GM12878 (cell line): ENCODE data around the gene OLA1. TPM values are rescaled to one million over a fixed set of nuclear protein-coding genes. Genes with fewer than 3 reads are reported as not detected.

Source experiments
- ATAC-seq: fragments of 200-7000 bp; cut with Tn5 transposase; 3 replicates; pipeline ENCODE4 v1.9.1; 2020; ENCODE audit warnings: mild to moderate bottlenecking, moderate library complexity
- BruUV-seq: library from RNA; stranded (reverse); fragments of 400-500 nt; replicated peaks from 2 replicates; lab custom pipeline; 2021; lab: Mats Ljungman, UMichigan
- CTCF ChIA-PET: fragments of 300-600 bp; sonication (Branson Sonifier 250); formaldehyde crosslinking; extraction: SDS; loops from one replicate; lab custom pipeline; 2021; ENCODE audit warnings: inconsistent platforms; lab: Yijun Ruan, JAX
- POLR2A ChIA-PET: fragments of 350-600 bp; formaldehyde crosslinking; extraction: SDS; loops from one replicate; lab custom pipeline; 2021; ENCODE audit warnings: inconsistent platforms; lab: Charles Lee
- RAD21 ChIA-PET: fragments of 300-600 bp; sonication (Branson Sonifier 250); formaldehyde crosslinking; loops from one replicate; lab custom pipeline; 2023; ENCODE audit warnings: antibody characterized with exemption; ENCODE audit not compliant: unreplicated experiment; lab: Charles Lee
- SMC1A ChIA-PET: fragments of 300-600 bp; sonication (Branson Sonifier 250); formaldehyde crosslinking; loops from one replicate; lab custom pipeline; 2023; ENCODE audit not compliant: unreplicated experiment, uncharacterized antibody; lab: Charles Lee
- DNase-seq: peaks from one replicate; pipeline ENCODE4 v3.0.0-alpha.2; 2011; ENCODE audit warnings: low read depth, low spot score
- FAIRE-seq: peaks from 3 replicates; lab custom pipeline; 2011; peaks lifted over from hg19 to GRCh38; lab: Jason Lieb, UNC
- H2AFZ ChIP-seq: 2 replicates; pipeline ENCODE4 v1.6.0; 2011; ENCODE audit warnings: low read depth, low read length, control low read depth; ENCODE audit not compliant: control insufficient read depth
- H3K27ac ChIP-seq: 2 replicates; pipeline ENCODE4 v1.5.1; 2011; ENCODE audit warnings: control low read depth; ENCODE audit not compliant: control insufficient read depth, insufficient read depth
- H3K27me3 ChIP-seq, 2 experiments: replicated peaks in 1 of 2; 2 replicates each; pipeline versions ENCODE4 v1.6.0 to v1.6.1; 2011; ENCODE audit warnings: low read length in 1 of 2; ENCODE audit not compliant: control insufficient read depth in 2 of 2, insufficient read depth in 2 of 2
- H3K36me3 ChIP-seq, 2 experiments: 2 replicates each; pipeline ENCODE4 v1.5.1; 2011; ENCODE audit warnings: low read length in 1 of 2; ENCODE audit not compliant: control insufficient read depth in 2 of 2, insufficient read depth in 2 of 2
- H3K4me1 ChIP-seq: 2 replicates; pipeline ENCODE4 v1.6.1; 2011; ENCODE audit warnings: mild to moderate bottlenecking, low read length, moderate library complexity, mixed read lengths; ENCODE audit not compliant: control insufficient read depth, insufficient read depth
- H3K4me2 ChIP-seq: 2 replicates; pipeline ENCODE4 v1.6.0; 2011; ENCODE audit warnings: control low read depth; ENCODE audit not compliant: control insufficient read depth, insufficient read depth
- H3K4me3 ChIP-seq: fragments of 200-600 bp; sonication (generic); 2 replicates; pipeline ENCODE4 v1.5.1; 2016
- H3K79me2 ChIP-seq: 2 replicates; pipeline ENCODE4 v1.6.0; 2011; ENCODE audit warnings: low read length; ENCODE audit not compliant: control insufficient read depth, insufficient read depth
- H3K9ac ChIP-seq: 2 replicates; pipeline ENCODE4 v1.8.0; 2011; ENCODE audit warnings: low read length, control low read depth, mixed read lengths; ENCODE audit not compliant: control insufficient read depth, insufficient read depth
- H3K9me3 ChIP-seq: replicated peaks from 3 replicates; pipeline ENCODE4 v1.5.1; 2011; ENCODE audit warnings: mild to moderate bottlenecking, low read length; ENCODE audit not compliant: control insufficient read depth, insufficient read depth
- H4K20me1 ChIP-seq: 2 replicates; pipeline ENCODE4 v1.6.0; 2011; ENCODE audit not compliant: control insufficient read depth, insufficient read depth
- CTCF ChIP-seq, 3 experiments: IDR thresholded peaks in 2 of 3; conservative IDR thresholded peaks in 1 of 3; 2 replicates each; pipeline ENCODE4 v1.5.1; 2011; ENCODE audit warnings: low read depth in 3 of 3, low read length in 3 of 3, mild to moderate bottlenecking in 3 of 3, control low read depth in 2 of 3, moderate library complexity in 2 of 3, inconsistent platforms in 1 of 3, mixed read lengths in 1 of 3; ENCODE audit not compliant: control insufficient read depth in 2 of 3, insufficient read depth in 1 of 3; ENCODE audit errors: extremely low read depth in 1 of 3
- NR2F1 ChIP-seq: fragments of 450-650 bp; conservative IDR thresholded peaks from 2 replicates; pipeline ENCODE4 v1.6.1; 2017; ENCODE audit warnings: mild to moderate bottlenecking
- SP1 ChIP-seq: IDR thresholded peaks from one replicate; pipeline ENCODE4 v1.6.1; 2011; ENCODE audit warnings: low read depth, low read length
- WGBS: methylation state at CpG from one replicate; pipeline ENCODE4 v1.1.6; 2016; ENCODE audit warnings: low lambda C conversion rate; ENCODE audit not compliant: insufficient replicate concordance, insufficient coverage; ENCODE audit errors: missing lambda C conversion rate; 5-methylcytosine and 5-hydroxymethylcytosine counted together
- in situ Hi-C: fragments of 300-500 bp; cut with MboI; formaldehyde crosslinking; loops from 9 replicates; pipeline ENCODE4 v1.14.3; 2018; ENCODE audit warnings: mixed read lengths
- intact Hi-C: fragments of 100-400 bp; cut with micrococcal nuclease; formaldehyde crosslinking; loops from one replicate; pipeline ENCODE4 v1.14.2; 2022; ENCODE audit not compliant: unreplicated experiment
- polyA plus RNA-seq, 11 experiments: library from polyadenylated mRNA; depleted of rRNA in 4 of 11; unstranded in 6 of 11; stranded (reverse) in 5 of 11; fragments of >200 nt; fragmentation: Nextera tagmentation in 4 of 11; fragmentation: Illumina TruSeq in 1 of 11; extraction: Ambion mirVana in 4 of 11; extraction: Trizol in 1 of 11; gene quantifications; 1 replicate in 1 of 11; 2 replicates in 10 of 11; pipeline versions ENCODE4 v1.2.1 to v1.2.3, GENCODE V29; 2011 to 2016; ENCODE audit warnings: inconsistent platforms in 2 of 11, missing spikeins in 2 of 11, low read depth in 1 of 11
- total RNA-seq, 4 experiments: library from RNA; depleted of rRNA in 3 of 4; stranded (reverse); fragments of >200 nt in 3 of 4; fragmentation: Illumina TruSeq in 1 of 4; extraction: Trizol in 1 of 4; gene quantifications; 2 replicates each; pipeline versions ENCODE4 v1.2.1 to v1.2.3, GENCODE V29; 2013 to 2021

OLA1 gene
- total and polyA plus RNA-seq, 10 of the 15 experiments (the other 5 are each of a cell fraction or from before 2014, with no cell fraction given): 107 to 238 (median 142) TPM

DNA sequence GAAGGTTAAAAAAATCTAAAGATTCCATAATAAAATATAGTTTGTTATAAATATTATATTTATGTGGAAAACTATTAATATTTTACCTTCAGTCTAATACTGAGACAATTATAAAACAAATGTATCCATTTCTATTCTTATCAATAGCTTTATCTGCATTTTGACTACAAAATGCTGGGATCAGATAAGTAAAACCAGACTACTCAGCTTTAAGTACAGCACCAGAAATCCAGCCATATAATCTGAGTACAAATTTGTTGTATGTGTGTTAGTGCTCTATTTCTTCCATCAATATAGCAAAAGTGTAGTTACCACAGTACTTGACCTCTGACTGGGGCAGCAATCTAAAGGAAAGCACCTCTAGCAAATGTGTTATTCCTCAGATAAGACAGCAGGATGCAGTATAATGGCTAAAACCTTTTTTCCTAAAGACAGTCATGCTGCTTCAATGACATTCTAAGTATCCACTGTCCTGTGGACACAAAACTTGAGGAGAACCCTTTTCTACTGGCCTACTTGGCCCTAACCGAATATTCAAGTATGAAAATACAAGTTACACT is 68.1 kb downstream of the OLA1 start:
- DNase-seq: no peak
- Histone ChIP-seq H4K20me1 (no peaks in the 10 kb centered on the region), H3K27ac (no peak overlapping the region), H3K36me3 (peaks cover 0 to 2% of the 10 kb centered on the region in 2 experiments; a peak in 2 of 4 replicates), H3K9me3 (no peaks in the 10 kb centered on the region; the same call in 2 of the 3 replicates), H3K4me1 (peaks cover 8% of the 10 kb centered on the region; the same call in 1 of the 2 replicates), H3K27me3 (no peaks in the 10 kb centered on the region), H3K4me3 (no peak overlapping the region), H3K9ac (no peak overlapping the region), H3K79me2 (peaks cover 7% of the 10 kb centered on the region), H3K4me2 (no peak overlapping the region), H2AFZ (no peak overlapping the region)
- peak; percentile 37 for ATAC-seq
- FAIRE-seq: no peak
- POLR2A ChIA-PET: interaction anchor here (0.6 kb wide), 1 partner anchor 19 kb away, joined by 4 read pairs; no protein-coding TSS in a partner anchor
- RAD21 ChIA-PET: interaction anchor here (1.4 kb wide), 1 partner anchor 161 kb away, joined by 5 read pairs; no protein-coding TSS in a partner anchor
- TF ChIP-seq CTCF (IDR thresholded peaks at IDR 0.05 in 2 of 3, conservative IDR thresholded peaks at IDR 0.05 in 1 of 3; ENCODE audit: control insufficient read depth in 2 of 3, extremely low read depth in 1 of 3, insufficient read depth in 1 of 3, low read depth in 3 of 3, low read length in 3 of 3): peak in 2 of 3 experiments; percentile 10 to 23; a peak in 2 of 6 replicates
- peak; percentile 52; the same call in 1 of the 2 replicates for TF ChIP-seq NR2F1
- TF ChIP-seq SP1: no peak
- BruUV-seq: no TSS peak
- SMC1A ChIA-PET: interaction anchor here (0.7 to 1.1 kb wide), 2 partner anchors 15 to 28 kb away, joined by 3 read pairs; no protein-coding TSS in a partner anchor
- in situ Hi-C loops (no loop called here), intact Hi-C loops (no loop called here)
- WGBS: 100% methylated on average over 1 of the region's 1 CpG
- CTCF ChIA-PET: interaction anchor here (0.8 to 1.2 kb wide), 4 partner anchors 8 to 63 kb away, joined by 3 to 4 read pairs (median 3); no protein-coding TSS in a partner anchor
